ENCODE data around the gene LONP1. TPM values are rescaled to one million over a fixed set of nuclear protein-coding genes. Genes with fewer than 3 reads are reported as not detected.
A peak's percentile ranks its signal among the peaks of the same experiment; 100 is the strongest.

Gene LONP1
- total and polyA plus RNA-seq, 2 of the 8 experiments (the other 6 are each of a cell fraction or from before 2014, with no cell fraction given) = 98.1 to 117 TPM

DNA sequence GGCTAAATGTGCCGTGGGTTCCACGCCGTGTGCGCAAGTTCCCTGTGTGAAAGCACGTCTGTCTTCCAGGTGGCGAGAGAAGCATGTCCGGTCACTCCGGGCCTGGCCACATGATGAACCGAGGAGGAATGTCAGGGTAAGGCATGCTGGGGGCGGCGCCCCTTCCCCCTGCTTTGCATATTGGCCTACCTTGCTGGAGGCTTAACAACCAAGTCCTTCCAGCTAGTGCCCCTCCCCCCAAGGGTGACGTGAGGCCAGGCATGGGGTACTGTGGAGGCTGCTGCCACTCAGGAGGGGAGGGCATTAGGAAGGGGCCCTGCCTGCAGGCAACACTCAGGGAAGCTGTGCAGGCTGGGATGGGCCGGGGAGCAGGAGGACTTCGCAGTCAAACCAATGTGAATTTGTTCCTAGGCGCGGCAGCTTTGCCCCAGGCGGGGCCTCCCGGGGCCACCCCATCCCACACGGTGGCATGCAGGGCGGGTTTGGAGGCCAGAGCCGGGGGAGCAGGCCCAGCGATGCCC, 52.1 kb downstream of the LONP1 start (continued):
- TF ChIP-seq CHD7 (IDR thresholded peaks at IDR 0.05; ENCODE audit: insufficient replicate concordance, low read length) (no peak), RAD21 (IDR thresholded peaks at IDR 0.05 in 1 of 2, conservative IDR thresholded peaks at IDR 0.05 in 1 of 2; ENCODE audit: low read depth in 2 of 2, low read length in 2 of 2) (no peak), TEAD4 (IDR thresholded peaks at IDR 0.05; ENCODE audit: low read depth, low read length) (0 out of 2 replicates have a peak, but pooled peaks have one; percentile 14), NANOG (IDR thresholded peaks at IDR 0.05; ENCODE audit: insufficient read depth, low read depth, low read length, poor library complexity, severe bottlenecking) (no peak), TAF1 (IDR thresholded peaks at IDR 0.05; ENCODE audit: low read depth, low read length) (0 out of 2 replicates have a peak, but pooled peaks have one; percentile 30), ATF2 (IDR thresholded peaks at IDR 0.05; ENCODE audit: low read length) (no peak), SIX5 (IDR thresholded peaks at IDR 0.05; ENCODE audit: low read depth, low read length) (no peak), CHD1 (IDR thresholded peaks at IDR 0.05; ENCODE audit: low read depth, low read length) (no peak), CBX8 (IDR thresholded peaks at IDR 0.05; ENCODE audit: borderline replicate concordance, low read depth, low read length) (no peak)

All from H1 (cell line).